GM13977 (cell line): ENCODE data around the gene SLC16A5.

ENCODE experiments used
- DNase-seq: peaks from one replicate; pipeline ENCODE4 v3.0.0; 2012; ENCODE audit warnings: low spot score
- in situ Hi-C: fragments of 300-500 bp; cut with MboI; formaldehyde crosslinking; loops from one replicate; pipeline ENCODE4 v1.12.0; 2022; ENCODE audit warnings: low sequenced_read_pairs, low pct_unique_long_range_greater_than_20kb, mixed read lengths, inconsistent platforms; ENCODE audit not compliant: unreplicated experiment
- TF ChIP-seq, protein P1 (sequence below): IDR thresholded peaks from 2 replicates; pipeline ENCODE4 v1.5.1; 2012; ENCODE audit warnings: mild to moderate bottlenecking, control low read depth; ENCODE audit not compliant: insufficient read depth; ENCODE audit errors: extremely low read depth, missing control alignments

SLC16A5 gene

GRCh38 chr17:75064040-75064439, 23.7 kb upstream of the SLC16A5 start:
- DNase-seq, result no peak
- TF ChIP-seq, protein P1, sequence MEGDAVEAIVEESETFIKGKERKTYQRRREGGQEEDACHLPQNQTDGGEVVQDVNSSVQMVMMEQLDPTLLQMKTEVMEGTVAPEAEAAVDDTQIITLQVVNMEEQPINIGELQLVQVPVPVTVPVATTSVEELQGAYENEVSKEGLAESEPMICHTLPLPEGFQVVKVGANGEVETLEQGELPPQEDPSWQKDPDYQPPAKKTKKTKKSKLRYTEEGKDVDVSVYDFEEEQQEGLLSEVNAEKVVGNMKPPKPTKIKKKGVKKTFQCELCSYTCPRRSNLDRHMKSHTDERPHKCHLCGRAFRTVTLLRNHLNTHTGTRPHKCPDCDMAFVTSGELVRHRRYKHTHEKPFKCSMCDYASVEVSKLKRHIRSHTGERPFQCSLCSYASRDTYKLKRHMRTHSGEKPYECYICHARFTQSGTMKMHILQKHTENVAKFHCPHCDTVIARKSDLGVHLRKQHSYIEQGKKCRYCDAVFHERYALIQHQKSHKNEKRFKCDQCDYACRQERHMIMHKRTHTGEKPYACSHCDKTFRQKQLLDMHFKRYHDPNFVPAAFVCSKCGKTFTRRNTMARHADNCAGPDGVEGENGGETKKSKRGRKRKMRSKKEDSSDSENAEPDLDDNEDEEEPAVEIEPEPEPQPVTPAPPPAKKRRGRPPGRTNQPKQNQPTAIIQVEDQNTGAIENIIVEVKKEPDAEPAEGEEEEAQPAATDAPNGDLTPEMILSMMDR, result no peak
- in situ Hi-C loops, result no loop called here

DNA sequence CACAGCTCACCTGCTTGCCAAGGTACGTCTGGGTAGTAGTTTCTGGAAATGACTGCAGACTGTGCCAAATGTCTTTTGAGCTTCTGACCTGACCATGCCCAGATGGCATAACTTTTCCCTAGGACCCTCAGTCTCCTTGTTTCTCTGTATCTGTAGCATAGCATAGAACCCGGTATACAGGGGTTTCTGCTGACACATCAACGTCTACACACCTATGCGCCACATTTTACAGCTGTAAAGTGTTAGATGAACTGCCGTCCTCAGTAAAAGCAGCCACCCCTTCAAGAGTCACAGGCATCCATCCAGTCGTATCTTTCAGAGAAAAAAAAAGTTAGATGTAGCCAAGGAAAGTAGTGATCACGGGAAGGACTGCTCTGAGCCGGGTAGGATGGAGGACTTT, 23.3 kb upstream of the SLC16A5 start:
- in situ Hi-C loops, result no loop called here
- TF ChIP-seq, protein P1, result no peak
- DNase-seq, result no peak

GRCh38 chr17:75064867-75065561, 22.7 kb upstream of the SLC16A5 start:
- in situ Hi-C loops, result no loop called here
- no peak for DNase-seq
- TF ChIP-seq, protein P1, result no peak

- TF ChIP-seq, protein P1, result no peak
- in situ Hi-C loops, result no loop called here
- DNase-seq, result peak; percentile 59
Measured at GRCh38 chr17:75065562-75066151, 22.1 kb upstream of the SLC16A5 start.

GRCh38 chr17:75067856-75068255, 19.9 kb upstream of the SLC16A5 start:
- DNase-seq, result no peak
- in situ Hi-C loops, result no loop called here
- TF ChIP-seq, protein P1, result no peak

GRCh38 chr17:75068750-75069149, 19.0 kb upstream of the SLC16A5 start:
- DNase-seq, result no peak
- TF ChIP-seq, protein P1, result no peak
- in situ Hi-C loops, result no loop called here
